ENCODE measurements around the gene MAD1L1.
"Not testable (repeated sequence)": the region's sequence is repeated elsewhere in the genome, so short reads cannot be mapped to it uniquely, and the experiment has no call there.

Gene MAD1L1

DNA sequence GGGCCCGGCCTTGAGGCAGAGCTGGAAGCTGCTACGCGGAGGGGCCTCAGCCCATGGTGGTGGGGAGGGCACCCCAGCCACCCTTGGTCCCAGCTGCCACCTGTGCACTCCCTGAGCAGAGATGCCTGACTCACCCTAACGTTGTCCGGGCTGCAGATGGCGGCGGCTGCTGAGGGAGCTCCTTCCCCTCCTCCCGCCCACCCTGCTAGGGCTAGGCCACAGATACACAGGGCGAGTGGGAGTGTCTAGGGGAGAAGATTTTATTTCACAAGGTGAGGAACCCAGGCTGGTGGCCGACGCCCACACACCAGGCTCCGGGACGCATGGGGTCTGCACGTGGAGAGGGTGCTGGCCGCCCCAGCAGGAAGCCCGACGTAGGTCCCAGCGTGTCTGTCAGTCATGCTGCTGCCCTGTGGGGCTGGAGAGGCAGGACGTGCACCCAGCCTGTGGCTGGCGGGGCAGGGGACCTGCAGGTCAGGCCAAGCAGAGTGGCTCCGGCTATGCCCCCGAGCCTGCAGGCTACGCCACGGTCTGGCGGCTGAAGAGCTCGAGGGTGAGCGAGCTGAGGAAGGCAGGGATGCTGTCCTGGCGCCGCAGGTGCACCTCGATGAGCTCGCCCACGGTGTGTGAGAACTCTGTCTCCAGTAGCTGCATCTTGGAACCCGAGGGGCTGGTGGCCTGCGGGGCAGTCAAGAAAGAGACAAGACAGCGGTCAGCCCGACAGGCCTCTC lies 417.0 kb downstream of the MAD1L1 start:
- H3K4me1 ChIP-seq (ENCODE audit: insufficient read depth, low read length); H3K9me3 ChIP-seq (ENCODE audit: insufficient read depth, low read depth, low read length); H3K4me3 ChIP-seq (ENCODE audit: low read length); H3K27ac ChIP-seq (ENCODE audit: low read length); H3K36me3 ChIP-seq (ENCODE audit: insufficient read depth, low read depth, low read length); H3K27me3 ChIP-seq (ENCODE audit: insufficient read depth, low read length); H3K9ac ChIP-seq (ENCODE audit: low read depth, low read length): not testable (repeated sequence)

DNA sequence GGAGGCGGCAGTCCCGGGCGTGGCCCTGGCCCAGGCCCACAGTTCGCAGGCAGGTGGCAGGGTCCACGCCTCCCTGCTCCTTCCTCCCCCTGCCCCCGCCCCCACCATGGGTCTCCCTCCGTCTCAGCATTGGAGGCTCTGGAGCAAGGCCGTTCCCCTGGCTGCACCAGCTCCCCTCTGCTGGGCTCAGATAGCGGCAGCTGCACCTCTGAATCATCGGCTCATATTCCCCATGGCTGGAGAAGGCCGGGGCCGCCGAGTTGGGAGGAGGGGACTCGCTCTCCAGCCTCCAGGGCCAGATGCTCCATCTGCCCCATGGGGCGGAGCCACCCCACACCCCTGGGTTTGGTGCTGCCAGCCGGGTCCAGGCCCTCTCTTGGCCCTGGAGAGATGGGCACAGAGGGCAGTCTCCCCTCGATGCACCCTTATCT lies 417.7 kb downstream of the MAD1L1 start:
- no peaks in the 10 kb centered on the region for H3K27me3 ChIP-seq (ENCODE audit: insufficient read depth, low read length)
- H3K9ac ChIP-seq (ENCODE audit: low read depth, low read length): no peak overlapping the region

DNA sequence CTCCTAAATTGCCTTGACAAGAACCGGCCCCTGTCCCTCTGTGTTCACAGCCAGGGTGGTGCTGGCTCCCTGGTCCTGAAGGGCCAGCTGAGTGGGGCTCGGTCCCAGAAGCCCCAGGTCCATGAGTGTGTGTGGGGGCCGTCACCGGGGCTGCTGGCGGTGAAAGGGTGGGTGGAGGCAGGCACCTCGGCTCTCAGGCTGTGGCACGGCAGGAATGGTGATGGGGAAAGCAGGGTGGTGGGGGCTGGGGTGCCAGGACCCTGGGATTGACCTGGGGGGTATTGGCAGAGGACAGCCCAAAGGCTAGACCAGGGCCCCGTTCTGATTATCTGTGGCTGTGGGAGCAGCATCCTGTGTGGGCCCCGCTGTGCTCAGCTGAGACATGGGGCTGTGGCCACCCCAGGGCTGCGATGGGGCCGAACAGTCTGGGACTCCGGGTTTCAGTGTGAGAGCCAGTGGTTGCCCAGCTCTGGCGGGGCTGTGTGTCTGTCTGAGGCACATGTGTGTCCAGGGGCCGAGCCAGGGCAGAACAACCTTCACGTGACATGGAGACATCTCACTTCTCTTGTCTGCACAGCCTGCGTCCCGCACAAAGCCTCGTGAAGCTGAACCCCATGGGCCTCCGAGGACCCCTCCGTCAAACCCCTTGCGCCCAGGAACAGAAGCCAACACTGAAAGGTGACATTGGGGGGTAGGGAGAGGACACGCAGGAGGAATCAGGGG lies 418.5 kb downstream of the MAD1L1 start:
- Histone ChIP-seq H3K27ac (ENCODE audit: low read length) (no peak overlapping the region), H3K4me3 (ENCODE audit: low read length) (no peak overlapping the region), H3K4me1 (ENCODE audit: insufficient read depth, low read length) (no peaks in the 10 kb centered on the region), H3K9ac (ENCODE audit: low read depth, low read length) (no peak overlapping the region), H3K27me3 (ENCODE audit: insufficient read depth, low read length) (no peaks in the 10 kb centered on the region), H3K9me3 (ENCODE audit: insufficient read depth, low read depth, low read length) (no peaks in the 10 kb centered on the region), H3K36me3 (ENCODE audit: insufficient read depth, low read depth, low read length) (no peaks in the 10 kb centered on the region)

More for the DNA sequence above, 417.7 kb downstream of the MAD1L1 start:
- Histone ChIP-seq H3K4me3 (ENCODE audit: low read length) (no peak overlapping the region), H3K36me3 (ENCODE audit: insufficient read depth, low read depth, low read length) (no peaks in the 10 kb centered on the region), H3K27ac (ENCODE audit: low read length) (no peak overlapping the region), H3K4me1 (ENCODE audit: insufficient read depth, low read length) (no peaks in the 10 kb centered on the region), H3K9me3 (ENCODE audit: insufficient read depth, low read depth, low read length) (no peaks in the 10 kb centered on the region)

DNA sequence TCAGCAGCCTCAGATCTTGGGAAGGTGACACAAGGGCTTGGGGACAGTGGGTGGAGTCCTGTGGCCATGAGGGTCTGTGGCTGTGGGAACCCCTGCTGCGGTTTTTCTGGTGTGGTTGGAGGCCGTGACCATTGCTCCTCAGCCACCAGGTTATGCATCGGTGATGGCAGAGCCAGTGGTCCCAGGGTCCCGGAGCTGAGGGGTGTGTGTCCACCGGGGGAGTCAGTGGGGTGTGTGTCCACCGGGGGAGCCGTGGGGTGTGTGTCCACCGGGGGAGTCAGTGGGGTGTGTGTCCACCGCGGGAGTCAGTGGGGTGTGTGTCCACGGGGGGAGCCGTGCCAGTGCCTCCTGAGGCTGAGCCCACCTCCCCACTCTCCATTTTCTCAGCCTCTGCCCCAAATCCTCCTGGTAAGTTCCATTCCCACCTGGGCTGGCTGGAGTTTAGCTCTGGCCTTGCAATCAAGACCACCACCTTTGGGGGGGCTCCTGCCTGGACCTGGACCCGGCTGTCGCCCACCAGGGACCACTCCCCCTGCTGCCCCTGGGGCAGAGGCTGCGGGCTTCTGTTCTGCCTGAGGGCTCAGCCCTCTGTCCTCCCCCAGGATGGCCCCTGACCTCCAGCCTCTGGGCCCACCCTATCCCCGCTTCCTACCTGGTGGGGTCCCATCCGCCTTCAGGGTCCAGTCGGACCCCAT lies 419.2 kb downstream of the MAD1L1 start:
- Histone ChIP-seq H3K9me3 (ENCODE audit: insufficient read depth, low read depth, low read length) (no peaks in the 10 kb centered on the region), H3K27me3 (ENCODE audit: insufficient read depth, low read length) (no peaks in the 10 kb centered on the region), H3K9ac (ENCODE audit: low read depth, low read length) (no peak overlapping the region), H3K27ac (ENCODE audit: low read length) (no peak overlapping the region), H3K36me3 (ENCODE audit: insufficient read depth, low read depth, low read length) (no peaks in the 10 kb centered on the region), H3K4me1 (ENCODE audit: insufficient read depth, low read length) (no peaks in the 10 kb centered on the region), H3K4me3 (ENCODE audit: low read length) (no peak overlapping the region)

DNA sequence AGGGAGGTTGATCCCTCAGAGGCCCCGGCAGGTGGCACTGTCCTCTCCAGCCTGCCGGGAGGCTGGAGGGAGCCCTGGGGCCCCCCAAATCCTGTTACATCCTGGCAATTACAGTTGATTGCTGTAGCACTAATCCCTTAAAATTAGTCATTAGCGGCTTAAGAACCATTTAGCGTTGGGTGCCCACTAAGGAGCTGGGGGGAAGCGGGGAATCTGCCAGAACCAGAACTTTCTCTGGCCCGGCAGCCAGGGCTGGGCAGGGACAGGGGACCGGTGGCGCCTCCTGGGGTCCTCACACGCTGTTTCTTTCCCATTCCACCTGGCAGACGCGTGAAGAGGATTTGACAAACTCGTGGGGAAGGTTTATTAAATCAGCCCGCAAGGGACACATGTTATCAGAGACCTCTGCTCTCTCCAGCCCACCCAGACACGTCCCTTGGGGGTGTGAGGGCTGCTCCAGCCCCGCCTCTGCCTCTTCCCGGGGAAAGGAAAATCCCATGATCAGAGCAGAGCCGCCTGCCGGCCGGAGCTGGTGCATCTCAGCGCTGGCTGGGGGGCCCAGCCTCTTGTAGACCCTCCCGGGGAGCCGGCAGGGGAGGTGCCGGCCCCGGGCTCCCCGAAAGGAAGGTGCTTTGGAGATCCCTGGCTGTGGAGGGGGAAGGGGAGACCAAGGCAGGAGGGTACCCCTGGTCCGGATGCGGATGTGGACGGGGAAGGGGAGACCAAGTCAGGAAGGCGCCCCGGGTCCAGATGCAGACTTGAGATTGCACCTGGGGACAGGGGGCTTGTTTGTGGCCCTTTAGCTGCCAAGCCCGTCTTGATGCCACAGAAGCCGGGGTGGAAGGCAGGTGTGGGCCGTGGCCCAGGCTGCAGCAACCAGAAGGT lies 420.0 kb downstream of the MAD1L1 start:
- no peak overlapping the region for H3K27ac ChIP-seq (ENCODE audit: low read length)
- no peaks in the 10 kb centered on the region for H3K9me3 ChIP-seq (ENCODE audit: insufficient read depth, low read depth, low read length)
- no peak overlapping the region for H3K4me3 ChIP-seq (ENCODE audit: low read length)
- no peaks in the 10 kb centered on the region for H3K36me3 ChIP-seq (ENCODE audit: insufficient read depth, low read depth, low read length)
- no peak overlapping the region for H3K9ac ChIP-seq (ENCODE audit: low read depth, low read length)
- no peaks in the 10 kb centered on the region for H3K27me3 ChIP-seq (ENCODE audit: insufficient read depth, low read length)
- H3K4me1 ChIP-seq (ENCODE audit: insufficient read depth, low read length): no peaks in the 10 kb centered on the region

DNA sequence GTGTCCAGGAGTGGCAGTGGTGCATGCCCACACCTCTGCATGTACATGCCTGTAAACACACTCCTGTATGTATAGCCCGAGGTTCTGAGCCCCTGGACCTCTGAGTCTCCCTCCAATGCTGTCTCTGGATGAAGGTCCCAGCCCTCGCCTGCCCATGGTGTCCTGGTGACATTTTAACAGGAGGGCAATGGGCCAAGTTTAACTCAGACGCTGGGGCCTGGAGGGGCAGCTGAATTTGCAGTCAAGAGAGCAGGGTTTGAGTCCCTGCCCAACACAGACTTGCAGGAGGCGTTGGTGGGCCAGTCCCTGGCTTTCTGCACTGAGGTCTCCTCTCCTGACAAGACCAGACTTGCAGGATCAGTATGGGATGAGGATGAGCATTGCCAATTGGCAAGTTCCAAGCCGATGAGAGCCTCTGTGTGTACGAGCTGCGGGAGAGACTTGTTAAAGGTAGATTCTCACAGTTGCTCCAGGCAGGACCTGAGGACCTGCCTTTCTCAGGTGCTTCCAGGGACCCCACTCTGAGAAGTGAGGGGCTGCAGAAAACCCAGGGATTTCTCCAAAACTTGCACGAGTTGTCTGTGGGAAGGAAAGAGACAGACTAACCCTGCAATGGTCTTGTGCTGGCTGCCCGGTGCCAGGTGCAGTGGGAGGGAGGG lies 420.8 kb downstream of the MAD1L1 start:
- H3K9me3 ChIP-seq (ENCODE audit: insufficient read depth, low read depth, low read length): no peaks in the 10 kb centered on the region
- no peak overlapping the region for H3K9ac ChIP-seq (ENCODE audit: low read depth, low read length)
- H3K4me1 ChIP-seq (ENCODE audit: insufficient read depth, low read length): no peaks in the 10 kb centered on the region
- H3K4me3 ChIP-seq (ENCODE audit: low read length): no peak overlapping the region
- no peaks in the 10 kb centered on the region for H3K27me3 ChIP-seq (ENCODE audit: insufficient read depth, low read length)
- H3K36me3 ChIP-seq (ENCODE audit: insufficient read depth, low read depth, low read length): no peaks in the 10 kb centered on the region
- H3K27ac ChIP-seq (ENCODE audit: low read length): no peak overlapping the region

DNA sequence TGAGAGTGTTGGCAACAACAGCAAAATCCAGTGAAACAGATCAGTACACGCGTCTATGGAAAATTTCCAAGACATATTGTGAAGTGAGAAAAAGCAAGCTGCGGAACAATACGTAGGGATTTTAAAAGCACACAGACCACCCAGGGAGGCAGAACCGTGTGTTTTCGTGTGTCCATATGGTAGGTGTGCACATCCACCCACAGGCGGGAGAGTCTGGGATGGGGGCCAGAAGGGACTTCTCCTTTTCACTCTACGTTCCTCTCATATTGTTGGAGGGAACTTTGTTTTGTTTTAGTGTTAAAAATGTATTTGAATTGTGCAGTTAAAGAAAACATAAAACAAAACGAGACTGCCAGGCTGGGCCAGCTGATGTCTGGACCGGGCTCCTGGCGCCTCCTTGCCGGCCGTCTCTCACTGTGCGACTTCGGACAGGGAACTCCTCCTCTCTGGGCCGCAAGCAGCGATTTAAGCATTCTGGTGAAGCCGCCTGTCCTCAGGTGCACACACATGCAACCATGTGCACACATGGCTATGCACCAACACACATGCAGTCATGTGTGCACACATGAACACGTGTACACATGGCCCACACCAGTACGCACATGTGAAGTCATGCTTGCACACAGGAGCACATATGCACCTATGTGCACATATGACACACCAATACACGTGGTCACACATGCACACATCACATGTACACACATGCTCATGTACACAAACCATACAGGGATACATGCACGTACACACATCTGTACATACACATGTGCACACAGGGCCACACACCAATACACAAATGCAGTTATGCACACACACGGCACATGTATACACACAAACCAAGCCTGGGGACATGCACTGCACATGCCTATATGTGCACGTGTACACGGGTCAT lies 421.5 kb downstream of the MAD1L1 start:
- Histone ChIP-seq H3K27ac (ENCODE audit: low read length) (no peak overlapping the region), H3K4me3 (ENCODE audit: low read length) (no peak overlapping the region), H3K9me3 (ENCODE audit: insufficient read depth, low read depth, low read length) (no peaks in the 10 kb centered on the region), H3K9ac (ENCODE audit: low read depth, low read length) (no peak overlapping the region), H3K4me1 (ENCODE audit: insufficient read depth, low read length) (no peaks in the 10 kb centered on the region), H3K36me3 (ENCODE audit: insufficient read depth, low read depth, low read length) (no peaks in the 10 kb centered on the region), H3K27me3 (ENCODE audit: insufficient read depth, low read length) (no peaks in the 10 kb centered on the region)

DNA sequence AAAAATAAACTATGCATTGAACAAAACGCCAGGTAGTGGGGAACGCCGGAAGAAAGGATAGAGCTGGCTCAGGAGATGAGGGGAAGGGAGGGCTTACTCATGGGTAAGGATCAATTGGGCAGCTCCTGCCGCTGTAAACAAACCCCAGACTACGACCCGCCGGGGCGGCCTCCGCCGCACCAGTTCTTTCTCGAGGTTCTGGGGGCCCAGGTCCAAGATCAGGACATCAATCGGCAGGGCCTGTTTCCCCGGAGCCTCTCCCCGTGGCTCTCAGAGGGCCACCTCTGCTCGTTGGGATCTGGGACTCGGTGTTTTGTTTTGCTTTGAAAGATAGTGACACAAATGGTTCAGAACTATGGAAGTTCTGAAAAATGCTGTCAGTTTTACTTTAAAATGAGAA lies 422.2 kb downstream of the MAD1L1 start:
- H3K36me3 ChIP-seq (ENCODE audit: insufficient read depth, low read depth, low read length): no peaks in the 10 kb centered on the region
- H3K9me3 ChIP-seq (ENCODE audit: insufficient read depth, low read depth, low read length): no peaks in the 10 kb centered on the region
- H3K4me3 ChIP-seq (ENCODE audit: low read length): no peak overlapping the region
- no peaks in the 10 kb centered on the region for H3K4me1 ChIP-seq (ENCODE audit: insufficient read depth, low read length)
- no peak overlapping the region for H3K27ac ChIP-seq (ENCODE audit: low read length)
- no peaks in the 10 kb centered on the region for H3K27me3 ChIP-seq (ENCODE audit: insufficient read depth, low read length)
- no peak overlapping the region for H3K9ac ChIP-seq (ENCODE audit: low read depth, low read length)

DNA sequence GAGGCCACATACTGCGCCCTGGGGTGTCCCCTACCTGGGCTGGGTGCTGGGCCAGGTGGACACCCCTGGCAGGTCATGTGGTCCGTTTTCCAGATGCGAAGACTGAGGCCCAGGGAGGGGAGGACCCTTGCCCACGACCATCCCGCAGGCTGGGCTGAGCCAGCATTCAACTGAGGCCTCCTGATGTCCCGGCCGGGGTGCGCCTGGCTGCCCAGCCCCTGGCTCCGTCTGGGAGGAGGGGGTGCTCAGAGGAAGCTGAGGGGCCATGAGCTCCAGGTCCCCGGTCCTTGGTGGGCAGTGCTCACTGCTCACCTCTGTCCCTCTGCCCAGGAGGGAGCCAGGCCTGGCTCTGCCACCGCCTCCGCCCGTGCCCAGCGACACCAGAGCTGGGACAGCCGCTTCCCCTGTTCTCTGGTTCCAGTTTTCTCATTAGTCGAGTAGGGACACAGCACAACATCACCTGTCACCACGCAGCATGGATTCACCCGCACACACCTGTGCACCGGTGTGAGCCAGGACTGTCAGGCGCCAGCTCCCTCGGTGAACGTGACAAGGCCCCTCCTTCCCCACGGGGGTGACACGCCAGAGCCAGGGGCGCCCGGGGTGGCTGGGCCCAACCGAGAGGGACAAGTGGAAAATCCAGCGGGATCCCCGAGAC lies 423.0 kb downstream of the MAD1L1 start:
- Histone ChIP-seq H3K4me1 (ENCODE audit: insufficient read depth, low read length) (no peaks in the 10 kb centered on the region), H3K9ac (ENCODE audit: low read depth, low read length) (no peak overlapping the region), H3K27ac (ENCODE audit: low read length) (no peak overlapping the region), H3K27me3 (ENCODE audit: insufficient read depth, low read length) (no peaks in the 10 kb centered on the region), H3K9me3 (ENCODE audit: insufficient read depth, low read depth, low read length) (no peaks in the 10 kb centered on the region), H3K36me3 (ENCODE audit: insufficient read depth, low read depth, low read length) (no peaks in the 10 kb centered on the region), H3K4me3 (ENCODE audit: low read length) (no peak overlapping the region)

DNA sequence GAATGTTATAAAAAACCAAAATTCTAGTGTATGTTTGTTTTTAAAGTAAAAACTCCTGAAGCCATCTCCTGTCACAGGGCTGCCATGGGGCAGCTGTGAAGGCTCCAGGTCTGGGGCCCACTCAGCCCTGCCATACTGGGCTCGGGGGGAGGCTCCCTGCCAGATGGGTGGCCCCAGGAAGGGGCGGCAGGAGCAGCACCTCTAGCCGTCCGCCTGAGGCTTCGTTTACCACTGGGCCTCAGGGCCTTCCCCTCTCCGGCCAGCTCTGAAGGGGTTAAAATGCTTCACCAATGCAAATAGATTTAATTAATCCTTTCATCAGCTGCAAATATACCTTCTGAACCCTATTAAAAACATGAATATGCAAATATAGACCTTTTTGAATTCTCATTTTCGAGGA lies 423.7 kb downstream of the MAD1L1 start:
- Histone ChIP-seq H3K9me3 (ENCODE audit: insufficient read depth, low read depth, low read length) (no peaks in the 10 kb centered on the region), H3K27ac (ENCODE audit: low read length) (no peak overlapping the region), H3K36me3 (ENCODE audit: insufficient read depth, low read depth, low read length) (no peaks in the 10 kb centered on the region), H3K27me3 (ENCODE audit: insufficient read depth, low read length) (no peaks in the 10 kb centered on the region), H3K4me1 (ENCODE audit: insufficient read depth, low read length) (no peaks in the 10 kb centered on the region), H3K9ac (ENCODE audit: low read depth, low read length) (no peak overlapping the region), H3K4me3 (ENCODE audit: low read length) (no peak overlapping the region)
